ENCODE results near the gene UBE2H. TPM values are rescaled to one million over a fixed set of nuclear protein-coding genes. Genes with fewer than 3 reads are reported as not detected.
"Not testable (repeated sequence)": the region's sequence is repeated elsewhere in the genome, so short reads cannot be mapped to it uniquely, and the experiment has no call there.

Gene UBE2H
- total and polyA plus RNA-seq, 2 donors: 23.2 to 31.8 TPM

DNA sequence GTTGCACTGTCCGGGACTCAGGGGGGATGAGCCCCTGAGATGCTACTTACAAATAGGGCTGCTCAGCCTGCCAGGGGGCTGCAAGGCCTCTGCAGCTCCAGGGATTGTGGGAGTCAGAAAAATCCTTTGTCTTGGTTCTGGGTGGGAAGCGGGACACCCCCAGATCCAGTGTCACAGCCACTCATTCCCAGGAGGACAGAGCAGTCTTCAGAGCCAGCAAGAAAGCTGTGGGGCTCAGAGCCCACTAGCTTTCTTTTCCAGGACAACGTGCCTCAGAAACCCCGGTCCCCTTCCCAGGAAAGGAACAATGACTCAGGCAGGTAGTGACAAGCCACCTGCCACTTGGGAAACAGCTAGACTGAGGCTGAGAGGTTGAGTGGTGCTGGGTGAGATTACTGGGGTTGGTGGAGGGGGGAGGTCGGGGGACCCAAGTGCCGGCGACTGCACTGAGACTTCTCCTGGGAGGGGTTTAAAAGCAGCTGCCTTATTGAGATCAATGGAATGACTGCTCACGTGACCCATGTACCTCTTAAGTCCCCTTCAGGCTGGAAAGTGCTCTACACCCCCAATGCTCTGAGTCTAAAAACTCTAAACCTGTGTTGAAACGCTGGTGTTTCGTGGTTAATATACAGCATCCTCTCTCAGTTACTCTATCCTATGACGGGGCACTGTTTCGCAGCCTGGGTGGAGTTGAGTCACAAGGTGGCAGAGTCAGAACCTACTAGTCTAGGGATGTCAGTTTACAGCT lies 123.6 kb downstream of the UBE2H start:
- H3K4me1 ChIP-seq (ENCODE audit: control insufficient read depth in 2 of 2, insufficient read depth in 2 of 2, low read length in 2 of 2): peaks cover 3 to 28% of the 10 kb centered on the region in 2 donors
- H3K27me3 ChIP-seq (ENCODE audit: control insufficient read depth in 2 of 2, insufficient read depth in 1 of 2, low read length in 1 of 2): peaks cover 0 to 16% of the 10 kb centered on the region in 2 donors
- peak in 1 of 9 donors; percentile 57 for DNase-seq (ENCODE audit: low read depth in 6 of 9, low spot score in 9 of 9)
- H3K4me3 ChIP-seq (ENCODE audit: low read length in 2 of 2): no peak overlapping the region
- H3K9me3 ChIP-seq (ENCODE audit: control insufficient read depth in 2 of 2, insufficient read depth in 1 of 2, low read length in 1 of 2): no peaks in the 10 kb centered on the region
- WGBS: 87% methylated on average over 12 of the region's 12 CpGs
- H3K36me3 ChIP-seq (ENCODE audit: control insufficient read depth in 2 of 2, insufficient read depth in 2 of 2, low read length in 1 of 2): peaks cover 9 to 18% of the 10 kb centered on the region in 2 donors
- H3K27ac ChIP-seq (ENCODE audit: low read depth in 1 of 2, low read length in 1 of 2): no peak overlapping the region

DNA sequence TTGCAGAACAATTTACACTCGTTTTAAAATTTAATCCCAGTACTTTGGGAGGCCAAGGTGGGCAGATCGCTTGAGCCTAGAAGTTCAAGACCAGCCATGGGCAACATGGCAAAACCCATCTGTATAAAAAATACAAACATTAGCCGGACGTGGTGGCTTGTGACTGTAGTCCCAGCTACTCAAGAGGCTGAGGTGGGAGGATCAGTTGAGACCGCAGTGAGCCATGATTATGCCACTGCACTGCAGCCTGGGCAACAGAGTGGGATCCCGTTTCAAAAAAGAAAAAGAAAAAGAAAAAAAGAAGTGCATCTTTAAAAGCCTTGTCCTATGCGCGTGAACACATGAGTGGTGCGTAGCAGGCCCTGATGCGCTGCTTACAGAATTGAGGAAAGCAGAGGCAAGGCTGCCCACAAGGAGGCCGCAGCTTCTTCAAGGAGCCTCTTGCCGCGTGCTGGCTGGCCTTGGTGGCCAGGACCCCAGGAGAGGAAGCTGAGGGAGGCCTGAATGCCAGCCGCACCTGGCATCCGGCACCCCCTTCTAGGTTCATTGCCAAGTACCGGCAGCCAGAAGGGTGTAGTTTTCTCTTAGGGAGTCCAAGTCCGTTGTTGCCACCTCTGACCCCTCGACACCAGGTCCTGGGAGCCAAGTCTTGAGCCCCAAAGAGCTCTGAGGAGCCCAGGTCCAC lies 124.5 kb downstream of the UBE2H start:
- no peak for DNase-seq (ENCODE audit: low read depth in 6 of 9, low spot score in 9 of 9)
- no peaks in the 10 kb centered on the region for H3K9me3 ChIP-seq (ENCODE audit: control insufficient read depth in 2 of 2, insufficient read depth in 1 of 2, low read length in 1 of 2)
- H3K4me3 ChIP-seq (ENCODE audit: low read length in 2 of 2): no peak overlapping the region
- peaks cover 0 to 16% of the 10 kb centered on the region in 2 donors for H3K27me3 ChIP-seq (ENCODE audit: control insufficient read depth in 2 of 2, insufficient read depth in 1 of 2, low read length in 1 of 2)
- peaks cover 4 to 13% of the 10 kb centered on the region in 2 donors for H3K36me3 ChIP-seq (ENCODE audit: control insufficient read depth in 2 of 2, insufficient read depth in 2 of 2, low read length in 1 of 2)
- WGBS: 98% methylated on average over 18 of the region's 18 CpGs
- H3K27ac ChIP-seq (ENCODE audit: low read depth in 1 of 2, low read length in 1 of 2): no peak overlapping the region
- H3K4me1 ChIP-seq (ENCODE audit: control insufficient read depth in 2 of 2, insufficient read depth in 2 of 2, low read length in 2 of 2): peaks cover 3 to 28% of the 10 kb centered on the region in 2 donors

DNA sequence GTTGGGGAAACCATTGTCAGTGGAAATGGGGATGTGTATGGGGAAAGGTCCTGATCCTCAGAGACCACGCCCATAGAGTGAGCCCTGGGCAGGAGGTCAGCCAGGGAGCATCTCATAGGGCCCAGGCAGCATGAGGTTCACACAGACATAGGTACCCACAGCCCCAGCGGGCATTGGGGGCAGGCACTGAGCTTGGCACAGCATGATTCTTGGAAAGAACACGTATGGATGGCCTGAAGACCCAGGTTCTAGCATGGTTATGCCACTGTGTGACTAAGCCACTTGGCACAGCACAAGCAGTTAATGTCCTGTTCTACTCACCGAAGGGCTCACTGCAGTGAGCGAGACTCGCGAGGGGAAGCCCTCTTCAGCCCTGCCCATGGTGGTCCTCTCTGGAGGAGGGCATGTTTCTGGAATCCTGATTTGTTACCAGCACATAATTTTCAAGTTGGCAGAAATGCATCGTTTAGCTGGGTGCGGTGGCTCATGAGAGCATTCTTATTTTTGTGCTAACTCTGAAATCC lies 125.2 kb downstream of the UBE2H start:
- Histone ChIP-seq H3K4me3 (ENCODE audit: low read length in 2 of 2) (no peak overlapping the region), H3K9me3 (ENCODE audit: control insufficient read depth in 2 of 2, insufficient read depth in 1 of 2, low read length in 1 of 2) (no peaks in the 10 kb centered on the region), H3K27me3 (ENCODE audit: control insufficient read depth in 2 of 2, insufficient read depth in 1 of 2, low read length in 1 of 2) (peaks cover 0 to 16% of the 10 kb centered on the region in 2 donors), H3K36me3 (ENCODE audit: control insufficient read depth in 2 of 2, insufficient read depth in 2 of 2, low read length in 1 of 2) (peaks cover 4 to 9% of the 10 kb centered on the region in 2 donors), H3K27ac (ENCODE audit: low read depth in 1 of 2, low read length in 1 of 2) (no peak overlapping the region), H3K4me1 (ENCODE audit: control insufficient read depth in 2 of 2, insufficient read depth in 2 of 2, low read length in 2 of 2) (peaks cover 3 to 28% of the 10 kb centered on the region in 2 donors)
- no peak for DNase-seq (ENCODE audit: low read depth in 6 of 9, low spot score in 9 of 9)
- WGBS: 97% methylated on average over 9 of the region's 9 CpGs

DNA sequence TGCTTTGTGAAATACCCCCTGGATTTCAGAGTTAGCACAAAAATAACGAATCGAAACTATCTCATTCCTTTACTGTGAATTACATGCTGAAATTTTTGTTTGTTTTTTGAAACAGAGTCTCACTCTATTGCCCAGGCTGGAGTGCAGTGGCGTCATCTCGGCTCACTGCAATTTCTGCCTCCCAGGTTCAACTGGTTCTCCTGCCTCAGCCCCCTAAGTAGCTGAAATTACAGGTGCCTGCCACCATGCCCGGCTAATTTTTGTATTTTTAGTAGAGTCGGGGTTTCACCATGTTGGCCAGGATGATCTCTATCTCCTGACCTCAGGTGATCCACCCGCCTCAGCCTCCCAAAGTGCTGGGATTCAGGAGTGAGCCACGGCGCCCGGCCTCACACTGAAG lies 125.9 kb downstream of the UBE2H start:
- not testable (repeated sequence) for H3K9me3 ChIP-seq (ENCODE audit: control insufficient read depth in 2 of 2, insufficient read depth in 1 of 2, low read length in 1 of 2); H3K27ac ChIP-seq (ENCODE audit: low read depth in 1 of 2, low read length in 1 of 2); DNase-seq (ENCODE audit: low read depth in 6 of 9, low spot score in 9 of 9); H3K36me3 ChIP-seq (ENCODE audit: control insufficient read depth in 2 of 2, insufficient read depth in 2 of 2, low read length in 1 of 2); H3K4me3 ChIP-seq (ENCODE audit: low read length in 2 of 2)
- WGBS: 86% methylated on average over 10 of the region's 10 CpGs
- H3K4me1 ChIP-seq (ENCODE audit: control insufficient read depth in 2 of 2, insufficient read depth in 2 of 2, low read length in 2 of 2): peaks cover 3 to 28% of the 10 kb centered on the region in 2 donors
- H3K27me3 ChIP-seq (ENCODE audit: control insufficient read depth in 2 of 2, insufficient read depth in 1 of 2, low read length in 1 of 2): peaks cover 0 to 16% of the 10 kb centered on the region in 2 donors

DNA sequence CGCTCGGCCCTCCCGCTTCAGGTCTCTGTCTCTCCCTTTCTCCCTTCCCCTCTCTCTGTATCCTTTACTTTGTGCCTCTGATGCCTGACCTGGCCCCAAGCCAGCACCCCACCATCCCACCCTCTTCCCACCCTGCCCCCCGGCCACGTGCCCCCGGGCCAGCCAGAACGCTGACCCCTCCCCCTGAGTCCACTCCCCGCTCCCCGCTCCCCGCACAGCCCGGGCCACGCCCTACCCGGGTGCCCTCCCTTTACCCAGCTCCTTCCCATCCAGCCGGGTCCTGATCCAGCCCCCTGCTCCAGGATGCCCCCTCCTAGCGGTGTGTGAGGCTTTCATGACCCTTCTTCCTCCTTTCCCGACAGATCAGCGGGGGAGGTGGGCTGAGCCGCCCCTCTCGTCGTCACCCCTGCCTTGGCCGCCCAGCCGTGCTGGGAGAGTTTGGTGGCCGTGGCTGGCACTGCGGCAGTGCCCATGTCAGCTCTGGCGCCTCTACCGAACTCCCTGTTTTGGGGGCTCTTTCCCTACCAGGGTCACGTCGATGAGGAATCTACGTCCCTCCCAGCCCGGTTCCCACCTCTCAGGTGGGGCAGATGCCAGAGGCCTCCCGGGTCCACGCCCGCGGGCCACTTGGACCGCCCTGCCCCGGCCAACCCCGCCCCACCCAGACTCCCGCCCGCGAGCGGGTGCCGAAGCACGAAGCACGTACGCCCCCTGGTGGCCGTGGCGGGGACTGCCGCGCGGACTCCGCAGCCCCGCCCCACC lies 127.4 kb downstream of the UBE2H start:
- Histone ChIP-seq H3K4me1 (ENCODE audit: control insufficient read depth in 2 of 2, insufficient read depth in 2 of 2, low read length in 2 of 2) (peaks cover 3 to 27% of the 10 kb centered on the region in 2 donors), H3K27ac (ENCODE audit: low read depth in 1 of 2, low read length in 1 of 2) (no peak overlapping the region), H3K36me3 (ENCODE audit: control insufficient read depth in 2 of 2, insufficient read depth in 2 of 2, low read length in 1 of 2) (no peaks in the 10 kb centered on the region), H3K27me3 (ENCODE audit: control insufficient read depth in 2 of 2, insufficient read depth in 1 of 2, low read length in 1 of 2) (peaks cover 0 to 18% of the 10 kb centered on the region in 2 donors), H3K4me3 (ENCODE audit: low read length in 2 of 2) (peak overlapping the region; percentile 52 to 53), H3K9me3 (ENCODE audit: control insufficient read depth in 2 of 2, insufficient read depth in 1 of 2, low read length in 1 of 2) (no peaks in the 10 kb centered on the region)
- WGBS: under 1% methylated on average over 52 of the region's 52 CpGs
- peak; percentile 51 to 87 (median 69) for DNase-seq (ENCODE audit: low read depth in 6 of 9, low spot score in 9 of 9)

DNA sequence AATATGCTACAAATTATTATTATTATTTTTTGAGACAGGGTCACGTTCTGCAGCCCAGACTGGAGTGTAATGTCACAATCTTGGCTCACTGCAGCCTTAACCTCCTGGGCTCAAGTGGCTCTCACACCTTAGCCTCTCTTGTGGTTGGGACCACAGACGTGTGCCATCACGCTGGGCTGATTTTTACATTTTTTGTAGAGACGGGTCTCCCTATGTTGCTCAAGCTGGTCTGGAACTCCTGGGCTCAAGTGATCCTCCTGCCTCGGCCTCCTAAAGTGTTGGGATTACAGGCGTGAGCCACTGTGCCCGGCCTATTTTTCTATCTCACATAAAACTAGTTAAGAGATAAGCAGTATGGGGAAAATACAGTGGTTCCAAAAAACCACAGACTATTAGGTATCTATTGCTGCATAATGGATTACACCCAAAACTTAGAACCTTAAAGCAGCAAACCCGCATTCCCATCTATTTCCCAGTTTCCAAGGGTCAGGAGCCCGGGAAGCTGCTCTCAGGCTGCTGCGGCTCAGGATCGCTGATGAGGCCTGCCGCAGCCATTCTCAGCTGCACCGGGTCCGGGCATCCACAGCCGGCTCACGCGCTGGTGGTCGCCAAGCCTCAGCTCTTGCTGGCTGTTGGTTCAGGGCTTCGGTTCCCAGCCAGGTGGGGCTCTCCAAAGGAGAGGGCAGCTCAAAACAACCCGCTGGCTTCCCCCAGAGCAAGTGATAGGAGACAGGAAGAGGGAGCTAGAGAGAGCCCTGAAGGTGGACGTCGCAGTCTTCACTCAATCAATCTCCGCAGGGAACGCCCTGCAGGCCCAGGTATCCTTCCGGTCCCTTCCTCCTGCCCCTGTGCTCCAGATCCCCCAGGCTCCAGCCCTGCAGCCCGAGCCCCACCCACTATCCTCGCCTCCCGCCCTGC lies 128.2 kb downstream of the UBE2H start:
- H3K27ac ChIP-seq (ENCODE audit: low read depth in 1 of 2, low read length in 1 of 2): no peak overlapping the region
- peak in 2 of 9 donors; percentile 34 to 53 for DNase-seq (ENCODE audit: low read depth in 6 of 9, low spot score in 9 of 9)
- peaks cover 0 to 18% of the 10 kb centered on the region in 2 donors for H3K27me3 ChIP-seq (ENCODE audit: control insufficient read depth in 2 of 2, insufficient read depth in 1 of 2, low read length in 1 of 2)
- H3K9me3 ChIP-seq (ENCODE audit: control insufficient read depth in 2 of 2, insufficient read depth in 1 of 2, low read length in 1 of 2): no peaks in the 10 kb centered on the region
- no peaks in the 10 kb centered on the region for H3K36me3 ChIP-seq (ENCODE audit: control insufficient read depth in 2 of 2, insufficient read depth in 2 of 2, low read length in 1 of 2)
- 35% methylated on average over 28 of the region's 28 CpGs for WGBS
- H3K4me1 ChIP-seq (ENCODE audit: control insufficient read depth in 2 of 2, insufficient read depth in 2 of 2, low read length in 2 of 2): peaks cover 3 to 19% of the 10 kb centered on the region in 2 donors
- peak overlapping the region; percentile 52 to 53 for H3K4me3 ChIP-seq (ENCODE audit: low read length in 2 of 2)

DNA sequence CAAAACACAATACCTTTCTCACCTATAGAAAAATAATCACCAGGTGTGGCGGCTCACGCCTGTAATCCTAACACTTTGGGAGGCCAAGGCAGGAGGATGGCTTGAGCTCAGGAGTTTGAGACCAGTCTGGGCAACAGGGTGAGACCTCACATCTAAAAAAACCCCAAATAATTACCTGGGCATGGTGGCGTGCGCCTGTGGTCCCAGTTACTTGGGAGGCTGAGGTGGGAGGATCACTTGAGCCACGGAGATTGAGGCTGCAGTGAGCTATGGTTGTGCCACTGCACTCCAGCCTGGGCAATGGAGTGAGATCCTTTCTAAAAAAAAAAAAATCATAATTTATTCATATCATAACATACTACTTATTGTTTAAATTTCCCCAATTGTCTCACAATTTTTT lies 129.6 kb downstream of the UBE2H start:
- WGBS: 97% methylated on average over 5 of the region's 5 CpGs
- H3K9me3 ChIP-seq (ENCODE audit: control insufficient read depth in 2 of 2, insufficient read depth in 1 of 2, low read length in 1 of 2); H3K27ac ChIP-seq (ENCODE audit: low read depth in 1 of 2, low read length in 1 of 2); DNase-seq (ENCODE audit: low read depth in 6 of 9, low spot score in 9 of 9); H3K4me3 ChIP-seq (ENCODE audit: low read length in 2 of 2); H3K36me3 ChIP-seq (ENCODE audit: control insufficient read depth in 2 of 2, insufficient read depth in 2 of 2, low read length in 1 of 2): not testable (repeated sequence)
- Histone ChIP-seq H3K4me1 (ENCODE audit: control insufficient read depth in 2 of 2, insufficient read depth in 2 of 2, low read length in 2 of 2) (peaks cover 3 to 17% of the 10 kb centered on the region in 2 donors), H3K27me3 (ENCODE audit: control insufficient read depth in 2 of 2, insufficient read depth in 1 of 2, low read length in 1 of 2) (peaks cover 0 to 18% of the 10 kb centered on the region in 2 donors)

DNA sequence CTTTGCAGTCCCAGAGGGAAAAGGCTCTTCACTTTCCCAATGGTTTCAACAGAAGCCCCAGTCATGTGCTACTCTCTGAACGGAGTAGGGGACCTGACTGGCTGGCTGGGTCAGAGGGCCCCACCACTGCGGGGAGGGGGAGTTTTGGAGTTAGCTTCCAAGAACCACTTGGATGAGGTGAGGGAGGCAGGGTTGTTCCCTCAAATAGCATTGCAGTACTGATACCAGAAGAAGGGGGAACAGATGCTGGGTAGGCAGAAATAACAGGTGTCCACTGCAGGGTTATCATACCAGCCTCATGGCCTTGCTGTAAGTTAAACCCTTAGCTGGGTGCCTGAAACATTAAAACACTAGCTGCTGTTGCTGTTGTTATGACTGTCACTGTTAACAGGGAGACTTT lies 131.3 kb downstream of the UBE2H start:
- Histone ChIP-seq H3K4me1 (ENCODE audit: control insufficient read depth in 2 of 2, insufficient read depth in 2 of 2, low read length in 2 of 2) (peaks cover 3 to 17% of the 10 kb centered on the region in 2 donors), H3K27me3 (ENCODE audit: control insufficient read depth in 2 of 2, insufficient read depth in 1 of 2, low read length in 1 of 2) (peaks cover 0 to 18% of the 10 kb centered on the region in 2 donors), H3K9me3 (ENCODE audit: control insufficient read depth in 2 of 2, insufficient read depth in 1 of 2, low read length in 1 of 2) (peaks cover 0 to under 1% of the 10 kb centered on the region in 2 donors), H3K36me3 (ENCODE audit: control insufficient read depth in 2 of 2, insufficient read depth in 2 of 2, low read length in 1 of 2) (no peaks in the 10 kb centered on the region), H3K27ac (ENCODE audit: low read depth in 1 of 2, low read length in 1 of 2) (no peak overlapping the region), H3K4me3 (ENCODE audit: low read length in 2 of 2) (no peak overlapping the region)
- DNase-seq (ENCODE audit: low read depth in 6 of 9, low spot score in 9 of 9): no peak
- WGBS: 95% methylated on average over 2 of the region's 2 CpGs

All from thymus (tissue), 11 donors.